ENCODE data around the gene SAA4.

DNA sequence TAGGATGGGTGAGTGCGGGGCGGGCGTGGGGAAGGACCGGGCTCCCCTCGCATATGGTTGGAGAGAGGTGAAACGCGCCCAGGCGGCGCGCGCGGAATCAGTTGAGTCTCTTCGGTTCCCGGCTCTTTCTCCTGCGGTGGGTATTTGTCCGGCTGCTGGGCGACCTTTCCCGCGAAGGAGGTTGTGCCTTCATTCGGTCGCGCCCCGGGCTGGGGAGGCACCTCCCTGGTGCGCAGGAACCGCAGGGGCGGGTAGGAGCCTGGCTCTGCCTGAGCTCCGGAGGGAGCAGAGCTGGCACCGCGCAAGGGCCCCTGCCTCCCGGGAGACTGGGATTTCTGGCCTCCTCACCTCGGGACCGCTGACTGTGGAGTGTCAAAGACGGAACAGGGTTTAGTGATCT, 27.5 kb downstream of the SAA4 start:
- TF ChIP-seq, protein P1, sequence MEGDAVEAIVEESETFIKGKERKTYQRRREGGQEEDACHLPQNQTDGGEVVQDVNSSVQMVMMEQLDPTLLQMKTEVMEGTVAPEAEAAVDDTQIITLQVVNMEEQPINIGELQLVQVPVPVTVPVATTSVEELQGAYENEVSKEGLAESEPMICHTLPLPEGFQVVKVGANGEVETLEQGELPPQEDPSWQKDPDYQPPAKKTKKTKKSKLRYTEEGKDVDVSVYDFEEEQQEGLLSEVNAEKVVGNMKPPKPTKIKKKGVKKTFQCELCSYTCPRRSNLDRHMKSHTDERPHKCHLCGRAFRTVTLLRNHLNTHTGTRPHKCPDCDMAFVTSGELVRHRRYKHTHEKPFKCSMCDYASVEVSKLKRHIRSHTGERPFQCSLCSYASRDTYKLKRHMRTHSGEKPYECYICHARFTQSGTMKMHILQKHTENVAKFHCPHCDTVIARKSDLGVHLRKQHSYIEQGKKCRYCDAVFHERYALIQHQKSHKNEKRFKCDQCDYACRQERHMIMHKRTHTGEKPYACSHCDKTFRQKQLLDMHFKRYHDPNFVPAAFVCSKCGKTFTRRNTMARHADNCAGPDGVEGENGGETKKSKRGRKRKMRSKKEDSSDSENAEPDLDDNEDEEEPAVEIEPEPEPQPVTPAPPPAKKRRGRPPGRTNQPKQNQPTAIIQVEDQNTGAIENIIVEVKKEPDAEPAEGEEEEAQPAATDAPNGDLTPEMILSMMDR (IDR thresholded peaks at IDR 0.05; ENCODE audit: insufficient read depth, low read length, poor library complexity, severe bottlenecking): no peak
- no peak for TF ChIP-seq EZH2phosphoT487 (conservative IDR thresholded peaks at IDR 0.05; ENCODE audit: low read length)

Data from SU-DHL-6 (cell line).